HCT116 (cell line): Measurements from ENCODE around the gene ZIC4. TPM values are rescaled to one million over a fixed set of nuclear protein-coding genes. Genes with fewer than 3 reads are reported as not detected.

Source experiments
- ATAC-seq: fragments of 200-7000 bp; cut with Tn5 transposase; 2 replicates; pipeline ENCODE4 v1.9.1; 2020; ENCODE audit warnings: mild to moderate bottlenecking, moderate library complexity
- BruUV-seq: library from RNA; stranded (reverse); fragments of 400-500 nt; replicated peaks from 2 replicates; lab custom pipeline; 2021; lab: Mats Ljungman, UMichigan
- CTCF ChIA-PET: fragments of 300-600 bp; sonication (Branson Sonifier 250); formaldehyde crosslinking; loops from one replicate; lab custom pipeline; 2021; ENCODE audit warnings: antibody characterized with exemption; lab: Charles Lee
- POLR2A ChIA-PET: fragments of 300-600, 350-600 bp; sonication (Branson Sonifier 250); formaldehyde crosslinking; loops from one replicate; lab custom pipeline; 2021; ENCODE audit warnings: antibody characterized with exemption; lab: Charles Lee
- RAD21 ChIA-PET, 2 experiments: fragments of 300-600 bp; sonication (Branson Sonifier 250); formaldehyde crosslinking; loops; one replicate each; lab custom pipeline; 2023; ENCODE audit warnings: low total read pairs in 2 of 2; ENCODE audit not compliant: uncharacterized antibody in 2 of 2, unreplicated experiment in 2 of 2, low non-redundant PET in 1 of 2; lab: Charles Lee
- DNase-seq: peaks from one replicate; pipeline ENCODE4 v3.0.0-alpha.2; 2010; ENCODE audit warnings: low read depth, low spot score
- H2AFZ ChIP-seq: fragments of 200-600 bp; shearing (Covaris generic), sonication (generic); 2 replicates; pipeline ENCODE4 v1.6.1; 2017; ENCODE audit warnings: low read depth, mixed run types, mixed read lengths, antibody characterized with exemption, low read length; ENCODE audit not compliant: poor library complexity, severe bottlenecking
- H3K27ac ChIP-seq: 2 replicates; pipeline ENCODE4 v1.5.1; 2012; ENCODE audit warnings: low read depth, low read length
- H3K27me3 ChIP-seq: fragments of 200-600 bp; sonication (generic); 2 replicates; pipeline ENCODE4 v1.6.1; 2016; ENCODE audit warnings: mixed run types, low read length, mixed read lengths; ENCODE audit not compliant: insufficient read depth
- H3K36me3 ChIP-seq, 2 experiments: fragments of 200-500 bp in 1 of 2; fragments of 200-600 bp in 1 of 2; sonication (Bioruptor generic) in 1 of 2; sonication (generic) in 1 of 2; 2 replicates each; pipeline versions ENCODE4 v1.5.1 to v1.6.1; 2014 to 2016; ENCODE audit warnings: low read length in 2 of 2, inconsistent platforms in 1 of 2, mixed read lengths in 1 of 2, mixed run types in 1 of 2; ENCODE audit not compliant: insufficient read depth in 2 of 2, control insufficient read depth in 1 of 2
- H3K4me1 ChIP-seq, 2 experiments: fragments of 200-600 bp in 1 of 2; sonication (generic) in 1 of 2; 2 replicates each; pipeline versions ENCODE4 v1.5.1 to v1.6.1; 2012 to 2017; ENCODE audit warnings: low read length in 2 of 2, inconsistent platforms in 1 of 2, mild to moderate bottlenecking in 1 of 2, mixed read lengths in 1 of 2, mixed run types in 1 of 2, moderate library complexity in 1 of 2; ENCODE audit not compliant: insufficient read depth in 2 of 2, control insufficient read depth in 1 of 2
- H3K4me2 ChIP-seq: fragments of 200-600 bp; sonication (generic); 2 replicates; pipeline ENCODE4 v1.6.1; 2017; ENCODE audit warnings: mixed run types, low read length, mixed read lengths
- H3K4me3 ChIP-seq, 2 experiments: fragments of 200-600 bp in 1 of 2; sonication (generic) in 1 of 2; replicated peaks in 1 of 2; 2 replicates each; pipeline ENCODE4 v1.5.1; 2011 to 2016; ENCODE audit warnings: low read length in 2 of 2, control low read depth in 1 of 2, low read depth in 1 of 2, mild to moderate bottlenecking in 1 of 2, mixed read lengths in 1 of 2, mixed run types in 1 of 2
- H3K79me2 ChIP-seq: fragments of 200-600 bp; sonication (generic); 2 replicates; pipeline ENCODE4 v1.6.1; 2017; ENCODE audit warnings: mild to moderate bottlenecking, mixed run types, low read length, moderate library complexity, mixed read lengths; ENCODE audit not compliant: insufficient read depth
- H3K9ac ChIP-seq: fragments of 200-600 bp; sonication (generic); 2 replicates; pipeline ENCODE4 v1.6.1; 2016; ENCODE audit warnings: low read length, mixed read lengths
- H3K9me2 ChIP-seq: fragments of 200-600 bp; sonication (generic), shearing (Covaris generic); 2 replicates; pipeline ENCODE4 v1.6.1; 2017; ENCODE audit warnings: mixed run types, mild to moderate bottlenecking, moderate library complexity; ENCODE audit not compliant: insufficient read depth
- H3K9me3 ChIP-seq, 2 experiments: fragments of 200-500 bp in 1 of 2; fragments of 200-600 bp in 1 of 2; sonication (Bioruptor generic) in 1 of 2; sonication (generic) in 1 of 2; 2 replicates each; pipeline ENCODE4 v1.6.1; 2014 to 2017; ENCODE audit warnings: low read length in 2 of 2, mixed read lengths in 2 of 2, inconsistent platforms in 1 of 2, low read depth in 1 of 2, mild to moderate bottlenecking in 1 of 2, mixed run types in 1 of 2, moderate library complexity in 1 of 2; ENCODE audit not compliant: control insufficient read depth in 1 of 2, insufficient read depth in 1 of 2
- H4K20me1 ChIP-seq: fragments of 200-600 bp; sonication (generic), shearing (Covaris generic); 2 replicates; pipeline ENCODE4 v1.6.1; 2017; ENCODE audit warnings: mixed run types, mild to moderate bottlenecking, moderate library complexity; ENCODE audit not compliant: insufficient read depth
- CEBPB ChIP-seq: IDR thresholded peaks from 2 replicates; pipeline ENCODE4 v1.6.1; 2012; ENCODE audit warnings: low read depth
- ELF1 ChIP-seq: IDR thresholded peaks from 2 replicates; pipeline ENCODE4 v1.6.1; 2012; ENCODE audit warnings: low read depth, borderline replicate concordance
- EZH2phosphoT487 ChIP-seq: fragments of 200-600 bp; IDR thresholded peaks from 2 replicates; pipeline ENCODE4 v1.6.1; 2018; ENCODE audit warnings: antibody characterized with exemption, borderline replicate concordance
- FOSL1 ChIP-seq: IDR thresholded peaks from 2 replicates; pipeline ENCODE4 v1.6.1; 2012; ENCODE audit warnings: low read depth
- POLR2AphosphoS5 ChIP-seq: IDR thresholded peaks from 2 replicates; pipeline ENCODE4 v1.6.1; 2011; ENCODE audit warnings: mild to moderate bottlenecking, low read depth, low read length, moderate library complexity
- RAD21 ChIP-seq: IDR thresholded peaks from 2 replicates; pipeline ENCODE4 v1.6.1; 2012; ENCODE audit warnings: low read depth, mild to moderate bottlenecking
- SP1 ChIP-seq: IDR thresholded peaks from 2 replicates; pipeline ENCODE4 v1.6.1; 2012; ENCODE audit warnings: low read depth
- SRF ChIP-seq: IDR thresholded peaks from 2 replicates; pipeline ENCODE4 v1.6.1; 2012; ENCODE audit warnings: low read depth
- TCF7L2 ChIP-seq: IDR thresholded peaks from 2 replicates; pipeline ENCODE4 v1.7.0; 2011; ENCODE audit warnings: borderline replicate concordance, inconsistent platforms; ENCODE audit not compliant: insufficient read depth, insufficient read length; ENCODE audit errors: extremely low read depth
- YY1 ChIP-seq: IDR thresholded peaks from 2 replicates; pipeline ENCODE4 v1.6.1; 2011; ENCODE audit warnings: low read length, low read depth, moderate library complexity, mild to moderate bottlenecking; ENCODE audit not compliant: insufficient replicate concordance; ENCODE audit errors: extremely low read depth
- ZFX ChIP-seq: fragments of 450-650 bp; IDR thresholded peaks from 2 replicates; pipeline ENCODE4 v1.6.1; 2017
- ZNF274 ChIP-seq: fragments of 200-500 bp; sonication (Bioruptor generic); IDR thresholded peaks from 2 replicates; pipeline ENCODE4 v1.6.1; 2014; ENCODE audit warnings: mild to moderate bottlenecking, low read depth, low read length, inconsistent platforms
- intact Hi-C: fragments of 100-400 bp; cut with micrococcal nuclease; formaldehyde crosslinking; loops from 2 replicates; pipeline ENCODE4 v1.10.0; 2022
- total RNA-seq: library from RNA; stranded (reverse); gene quantifications from one replicate; pipeline ENCODE4 v1.2.1, GENCODE V29; 2021; ENCODE audit not compliant: unreplicated experiment
- TF ChIP-seq, protein P1 (sequence below): IDR thresholded peaks from 2 replicates; pipeline ENCODE4 v1.6.1; 2012

ZIC4 gene
- total RNA-seq, 1 experiment from 2014 or later: not detected

DNA sequence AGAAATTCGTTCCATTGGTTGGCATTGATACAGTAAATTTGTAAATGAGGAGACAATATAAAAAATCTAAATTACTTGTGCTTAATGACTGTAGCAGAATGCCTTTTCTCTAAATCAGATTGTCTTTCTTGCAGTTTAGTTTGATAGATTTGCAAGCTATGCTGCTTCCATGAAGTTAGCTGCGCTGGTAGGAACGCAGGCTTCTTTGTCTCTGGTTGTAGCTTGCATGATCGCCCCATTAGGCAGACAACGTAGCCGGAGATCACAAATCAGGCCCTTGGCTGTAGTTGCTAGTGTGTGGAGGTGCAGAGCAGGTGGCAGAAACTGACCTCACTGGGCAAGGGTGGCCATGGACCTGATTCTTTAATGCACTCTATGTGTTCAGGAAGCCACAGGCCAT, 8.9 kb upstream of the ZIC4 start:
- ChIA-PET RAD21 (no interaction called here), POLR2A (no interaction called here), CTCF (interaction anchor here (1.0 to 1.5 kb wide), 3 partner anchors 10 to 597 kb away, joined by 3 to 10 read pairs (median 7); no protein-coding TSS in a partner anchor)
- no peak overlapping the region for H3K4me2 ChIP-seq
- no peak overlapping the region for H2AFZ ChIP-seq
- no peaks in the 10 kb centered on the region for H3K36me3 ChIP-seq
- no peak overlapping the region for H3K9ac ChIP-seq
- no peak overlapping the region for H3K27ac ChIP-seq
- TF ChIP-seq ZFX: no peak
- TF ChIP-seq POLR2AphosphoS5: no peak
- no peak for TF ChIP-seq CEBPB
- TF ChIP-seq ZNF274: no peak
- TF ChIP-seq SRF: no peak
- TF ChIP-seq, protein P1, sequence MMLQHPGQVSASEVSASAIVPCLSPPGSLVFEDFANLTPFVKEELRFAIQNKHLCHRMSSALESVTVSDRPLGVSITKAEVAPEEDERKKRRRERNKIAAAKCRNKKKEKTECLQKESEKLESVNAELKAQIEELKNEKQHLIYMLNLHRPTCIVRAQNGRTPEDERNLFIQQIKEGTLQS: no peak
- TF ChIP-seq EZH2phosphoT487: no peak
- no peak for TF ChIP-seq ELF1
- no peak for TF ChIP-seq SP1
- no peak for TF ChIP-seq FOSL1
- no peak for TF ChIP-seq YY1
- no peak for TF ChIP-seq TCF7L2
- TF ChIP-seq RAD21: no peak
- ATAC-seq: no peak
- H3K4me3 ChIP-seq: no peak overlapping the region
- H3K79me2 ChIP-seq: no peaks in the 10 kb centered on the region
- intact Hi-C loops: no loop called here
- H3K9me3 ChIP-seq: no peaks in the 10 kb centered on the region
- H3K4me1 ChIP-seq: no peaks in the 10 kb centered on the region
- DNase-seq: no peak
- no peaks in the 10 kb centered on the region for H3K27me3 ChIP-seq
- BruUV-seq: no TSS peak
- H3K9me2 ChIP-seq: no peaks in the 10 kb centered on the region
- H4K20me1 ChIP-seq: no peaks in the 10 kb centered on the region
